A673 (cell line): Measurements from ENCODE around the gene ZNF646. TPM values are rescaled to one million over a fixed set of nuclear protein-coding genes. Genes with fewer than 3 reads are reported as not detected.

Source experiments
- BruUV-seq: library from RNA; stranded (reverse); fragments of 400-500 nt; replicated peaks from 2 replicates; lab custom pipeline; 2021; lab: Mats Ljungman, UMichigan
- CTCF ChIA-PET: fragments of 300-600 bp; sonication (Branson Sonifier 250); formaldehyde crosslinking; loops from one replicate; lab custom pipeline; 2022; ENCODE audit warnings: antibody characterized with exemption; lab: Charles Lee
- POLR2A ChIA-PET: fragments of 300-600 bp; sonication (Branson Sonifier 250); formaldehyde crosslinking; loops from one replicate; lab custom pipeline; 2022; ENCODE audit warnings: antibody characterized with exemption; ENCODE audit not compliant: low non-redundant PET; lab: Charles Lee
- DNase-seq: peaks from one replicate; pipeline ENCODE4 v3.0.0-alpha.2; 2015; ENCODE audit warnings: low spot score
- H3K27ac ChIP-seq: fragments of 200-600 bp; sonication (generic); 2 replicates; pipeline ENCODE4 v1.5.1; 2016; ENCODE audit warnings: mixed run types, low read depth, mild to moderate bottlenecking, mixed read lengths, antibody characterized with exemption, low read length; ENCODE audit not compliant: poor library complexity, severe bottlenecking
- H3K27me3 ChIP-seq: fragments of 200-600 bp; sonication (generic); replicated peaks from 2 replicates; pipeline ENCODE4 v1.6.1; 2017; ENCODE audit warnings: mixed run types, low read depth, mild to moderate bottlenecking, mixed read lengths, antibody characterized with exemption, low read length; ENCODE audit not compliant: insufficient read depth, poor library complexity
- H3K36me3 ChIP-seq: fragments of 200-600 bp; sonication (generic); 2 replicates; pipeline ENCODE4 v1.6.1; 2016; ENCODE audit warnings: mixed run types, mild to moderate bottlenecking, mixed read lengths, antibody characterized with exemption, low read length; ENCODE audit not compliant: insufficient read depth, poor library complexity, severe bottlenecking
- H3K4me1 ChIP-seq: fragments of 200-600 bp; sonication (generic); 2 replicates; pipeline ENCODE4 v1.6.1; 2017; ENCODE audit warnings: mixed run types, mild to moderate bottlenecking, mixed read lengths, antibody characterized with exemption, low read length; ENCODE audit not compliant: insufficient read depth, poor library complexity, severe bottlenecking
- H3K4me3 ChIP-seq: fragments of 200-600 bp; sonication (generic); 2 replicates; pipeline ENCODE4 v1.5.1; 2016; ENCODE audit warnings: low read depth, mixed run types, mild to moderate bottlenecking, mixed read lengths, low read length; ENCODE audit not compliant: poor library complexity, severe bottlenecking
- H3K9me3 ChIP-seq: fragments of 200-600 bp; sonication (generic); 2 replicates; pipeline ENCODE4 v1.6.1; 2016; ENCODE audit warnings: mixed run types, low read depth, mild to moderate bottlenecking, mixed read lengths, antibody characterized with exemption, low read length; ENCODE audit not compliant: poor library complexity, severe bottlenecking
- EZH2 ChIP-seq: fragments of 200-600 bp; sonication (generic); IDR thresholded peaks from 2 replicates; pipeline ENCODE4 v1.6.1; 2017; ENCODE audit warnings: borderline replicate concordance, low read depth, mild to moderate bottlenecking, mixed read lengths, antibody characterized with exemption, low read length; ENCODE audit not compliant: poor library complexity, severe bottlenecking
- intact Hi-C: fragments of 100-400 bp; cut with micrococcal nuclease; formaldehyde crosslinking; loops from one replicate; pipeline ENCODE4 v1.10.0; 2022; ENCODE audit not compliant: unreplicated experiment
- total RNA-seq: library from RNA; stranded (reverse); gene quantifications from 2 replicates; pipeline ENCODE4 v1.2.3, GENCODE V29; 2021
- TF ChIP-seq, protein P1 (sequence below): fragments of 300-800, 200-600 bp; sonication (generic); conservative IDR thresholded peaks from 2 replicates; pipeline ENCODE4 v1.5.1; 2017; ENCODE audit warnings: low read depth, mild to moderate bottlenecking, antibody characterized with exemption, low read length, moderate library complexity, mixed read lengths

The ZNF646 gene
- total RNA-seq, 1 experiment from 2014 or later = 26.6 TPM

DNA sequence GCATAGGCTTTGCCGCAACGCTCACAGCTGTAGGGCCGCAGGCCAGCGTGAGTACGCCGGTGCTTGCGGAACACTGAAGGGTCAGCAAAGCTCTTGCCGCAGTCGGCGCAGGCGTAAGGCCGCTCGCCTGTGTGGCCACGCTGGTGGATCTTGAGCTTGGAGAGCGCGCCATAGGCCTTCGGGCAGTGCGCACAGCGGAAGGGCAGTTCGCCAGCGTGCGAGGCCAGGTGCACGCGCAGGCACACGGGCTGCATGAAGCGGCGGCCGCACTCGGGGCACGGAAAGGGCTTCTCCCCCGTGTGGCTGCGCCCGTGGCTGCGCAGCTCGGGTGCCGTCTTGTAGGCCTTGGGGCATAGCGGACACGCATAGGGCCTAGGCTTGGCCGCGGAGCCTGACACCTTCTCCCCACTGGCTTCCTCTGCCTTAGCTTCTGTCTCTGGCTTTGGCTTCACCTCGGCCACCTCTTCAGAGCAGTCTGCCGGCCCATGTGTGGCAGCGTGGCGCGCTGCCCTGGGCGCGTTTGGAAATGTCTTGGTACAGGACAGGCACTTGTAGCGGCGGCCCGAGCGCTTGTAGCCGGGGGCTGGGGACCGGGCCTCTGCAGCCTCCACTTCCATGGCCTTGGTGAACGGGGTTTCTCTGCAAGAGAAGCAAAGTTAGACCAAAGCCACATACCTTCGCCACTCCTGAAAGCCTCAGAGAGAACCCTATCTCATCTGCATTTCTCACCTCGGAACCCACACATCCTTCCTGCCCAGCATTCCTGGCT, 10.2 kb upstream of the ZNF646 start:
- TF ChIP-seq EZH2 = no peak
- TF ChIP-seq, protein P1, sequence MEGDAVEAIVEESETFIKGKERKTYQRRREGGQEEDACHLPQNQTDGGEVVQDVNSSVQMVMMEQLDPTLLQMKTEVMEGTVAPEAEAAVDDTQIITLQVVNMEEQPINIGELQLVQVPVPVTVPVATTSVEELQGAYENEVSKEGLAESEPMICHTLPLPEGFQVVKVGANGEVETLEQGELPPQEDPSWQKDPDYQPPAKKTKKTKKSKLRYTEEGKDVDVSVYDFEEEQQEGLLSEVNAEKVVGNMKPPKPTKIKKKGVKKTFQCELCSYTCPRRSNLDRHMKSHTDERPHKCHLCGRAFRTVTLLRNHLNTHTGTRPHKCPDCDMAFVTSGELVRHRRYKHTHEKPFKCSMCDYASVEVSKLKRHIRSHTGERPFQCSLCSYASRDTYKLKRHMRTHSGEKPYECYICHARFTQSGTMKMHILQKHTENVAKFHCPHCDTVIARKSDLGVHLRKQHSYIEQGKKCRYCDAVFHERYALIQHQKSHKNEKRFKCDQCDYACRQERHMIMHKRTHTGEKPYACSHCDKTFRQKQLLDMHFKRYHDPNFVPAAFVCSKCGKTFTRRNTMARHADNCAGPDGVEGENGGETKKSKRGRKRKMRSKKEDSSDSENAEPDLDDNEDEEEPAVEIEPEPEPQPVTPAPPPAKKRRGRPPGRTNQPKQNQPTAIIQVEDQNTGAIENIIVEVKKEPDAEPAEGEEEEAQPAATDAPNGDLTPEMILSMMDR = no peak
- H3K9me3 ChIP-seq = no peaks in the 10 kb centered on the region
- peaks cover 14% of the 10 kb centered on the region for H3K4me1 ChIP-seq
- peak overlapping the region; percentile 85 for H3K27ac ChIP-seq
- ChIA-PET POLR2A (no interaction called here), CTCF (no interaction called here)
- H3K36me3 ChIP-seq = peaks cover 11% of the 10 kb centered on the region
- no peak overlapping the region for H3K4me3 ChIP-seq
- intact Hi-C loops = no loop called here
- no peak for DNase-seq
- no TSS peak for BruUV-seq
- H3K27me3 ChIP-seq = no peaks in the 10 kb centered on the region

DNA sequence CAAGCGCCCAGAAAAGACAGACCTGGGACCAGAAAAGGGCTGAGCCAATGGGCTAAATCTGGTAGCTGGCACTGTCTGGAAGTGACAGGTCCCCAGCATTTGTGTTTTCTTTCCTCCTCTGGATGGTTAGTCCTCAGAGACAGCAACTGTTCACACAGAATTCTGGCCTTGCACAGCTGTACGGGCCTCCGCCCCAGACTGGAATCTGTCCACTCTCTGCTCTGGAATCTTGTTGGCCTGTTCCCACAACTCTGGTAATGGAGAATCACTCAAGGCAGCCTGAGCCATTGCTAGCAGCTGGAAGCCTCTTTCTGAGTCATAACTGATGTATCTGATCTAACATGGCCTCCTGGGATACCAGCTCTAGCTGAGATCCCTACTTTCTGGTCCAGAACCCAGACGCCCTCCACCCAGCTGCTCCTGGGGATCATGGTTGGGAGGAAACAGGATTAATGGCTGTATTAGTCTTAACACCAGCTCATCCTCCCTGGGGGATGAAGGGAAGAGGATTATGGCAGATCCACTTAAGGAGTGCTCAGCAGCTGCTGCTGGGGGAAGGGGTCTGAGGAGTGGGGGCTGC, 9.2 kb upstream of the ZNF646 start:
- DNase-seq = peak; percentile 91
- Histone ChIP-seq H3K27ac (peak overlapping the region; percentile 85), H3K27me3 (no peaks in the 10 kb centered on the region), H3K4me1 (peaks cover 14% of the 10 kb centered on the region), H3K9me3 (no peaks in the 10 kb centered on the region), H3K4me3 (no peak overlapping the region), H3K36me3 (peaks cover 11% of the 10 kb centered on the region)
- no TSS peak for BruUV-seq
- POLR2A ChIA-PET = no interaction called here
- CTCF ChIA-PET = no interaction called here
- TF ChIP-seq EZH2 = no peak
- TF ChIP-seq, protein P1 = no peak
- intact Hi-C loops = no loop called here

DNA sequence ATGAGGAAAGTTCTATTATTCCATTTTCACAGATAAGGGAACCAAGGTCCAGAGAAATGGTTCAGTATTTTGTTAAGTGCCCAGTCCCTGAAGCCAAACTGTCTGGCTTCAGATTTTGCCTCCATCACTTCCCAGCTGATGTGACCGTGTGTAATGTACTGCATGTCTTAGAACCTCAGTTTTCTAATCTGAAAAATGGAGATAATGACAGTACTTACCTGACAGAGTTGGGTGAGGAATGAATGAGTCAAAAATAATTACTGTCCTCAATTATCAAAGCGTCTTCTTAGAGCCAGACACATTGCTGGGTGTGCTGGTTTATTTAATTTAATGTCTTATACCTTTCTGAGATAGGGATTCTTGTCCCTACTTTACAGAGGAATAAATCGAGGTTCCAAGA, 6.9 kb upstream of the ZNF646 start:
- H3K4me1 ChIP-seq = peaks cover 26% of the 10 kb centered on the region
- H3K9me3 ChIP-seq = no peaks in the 10 kb centered on the region
- no TSS peak for BruUV-seq
- no peak overlapping the region for H3K4me3 ChIP-seq
- no peaks in the 10 kb centered on the region for H3K27me3 ChIP-seq
- POLR2A ChIA-PET = no interaction called here
- CTCF ChIA-PET = no interaction called here
- no peak overlapping the region for H3K27ac ChIP-seq
- intact Hi-C loops = no loop called here
- no peak for DNase-seq
- TF ChIP-seq, protein P1 = no peak
- TF ChIP-seq EZH2 = no peak
- H3K36me3 ChIP-seq = peaks cover 6% of the 10 kb centered on the region
